HepG2 (cell line): ENCODE results near the gene GP9.

ENCODE experiments used
- AGO2 ChIP-seq: fragments of 200-400 bp; formaldehyde crosslinking; optimal IDR thresholded peaks from 2 replicates; pipeline ENCODE3; 2017; ENCODE audit warnings: mild to moderate bottlenecking, low read depth, low read length, moderate library complexity
- NCOA2 ChIP-seq: sonication (generic); formaldehyde crosslinking; IDR thresholded peaks from 2 replicates; pipeline ENCODE4 v1.8.0; 2022; ENCODE audit warnings: inconsistent platforms
- NCOR1 ChIP-seq: fragments of 200-600 bp; sonication (generic); IDR thresholded peaks from 2 replicates; pipeline ENCODE4 v1.7.0; 2017; ENCODE audit warnings: antibody characterized with exemption, low read length, borderline replicate concordance
- POLR2A ChIP-seq, 2 experiments: IDR thresholded peaks; 2 replicates each; pipeline ENCODE4 v1.6.1; 2011; ENCODE audit warnings: low read depth in 2 of 2, low read length in 2 of 2, mild to moderate bottlenecking in 1 of 2, moderate library complexity in 1 of 2; ENCODE audit not compliant: insufficient read depth in 1 of 2
- POLR2AphosphoS5 ChIP-seq: IDR thresholded peaks from 2 replicates; pipeline ENCODE4 v1.6.1; 2012; ENCODE audit warnings: low read depth, low read length
- ZSCAN29 ChIP-seq: sonication (generic); formaldehyde crosslinking; conservative IDR thresholded peaks from 2 replicates; pipeline ENCODE4 v1.4.0; 2020; ENCODE audit warnings: mild to moderate bottlenecking, missing genetic modification reagents

GRCh38 chr3:129037093-129037419, 23.5 kb upstream of the GP9 start:
- TF ChIP-seq POLR2AphosphoS5 (no peak), AGO2 (no peak), NCOA2 (CRISPR knock-in tag) (no peak), ZSCAN29 (CRISPR knock-in tag) (no peak), POLR2A (IDR thresholded peaks at IDR 0.05; ENCODE audit: insufficient read depth in 1 of 2, low read depth in 2 of 2, low read length in 2 of 2) (no peak), NCOR1 (no peak)
